ENCODE data around the gene GABRB3. TPM values are rescaled to one million over a fixed set of nuclear protein-coding genes. Genes with fewer than 3 reads are reported as not detected.

GABRB3 gene
- total RNA-seq, 1 donor from 2014 or later: not detected

DNA sequence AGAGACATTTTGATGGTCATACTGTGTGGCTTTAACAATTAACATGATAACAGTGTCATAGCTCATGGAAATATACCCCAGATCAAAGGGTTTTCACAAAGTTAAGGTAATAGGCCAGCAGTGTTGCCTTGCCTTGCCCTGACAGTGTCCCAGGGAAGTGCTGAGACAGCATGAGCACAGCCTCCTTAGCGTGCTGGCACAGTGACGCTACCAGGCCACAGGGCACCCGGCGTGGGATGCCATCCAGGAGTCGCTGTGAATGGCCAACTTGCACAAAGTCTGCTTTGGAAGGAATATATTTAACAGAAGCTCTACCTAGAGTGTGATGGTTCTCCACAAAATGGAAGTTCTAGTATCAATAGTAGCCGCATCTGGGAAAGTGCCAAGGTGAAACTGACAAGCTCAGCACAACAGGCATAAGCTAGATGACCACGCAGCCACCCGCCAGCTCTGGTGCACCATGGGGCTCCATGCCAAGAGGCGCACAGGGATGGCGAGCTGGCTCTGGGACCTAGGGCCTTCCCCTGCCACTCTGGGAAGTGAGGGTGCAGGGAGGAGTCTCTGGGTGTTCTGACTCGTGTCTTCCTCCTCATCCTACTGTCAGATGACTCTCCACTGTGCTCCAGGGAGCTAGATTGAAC lies 86.2 kb downstream of the GABRB3 start:
- Mint-ChIP-seq H3K4me1 (ENCODE audit: low read depth) (no peaks in the 10 kb centered on the region), H3K27me3 (ENCODE audit: insufficient read depth) (no peaks in the 10 kb centered on the region), H3K36me3 (ENCODE audit: low read depth) (no peaks in the 10 kb centered on the region), H3K9me3 (peaks cover 19% of the 10 kb centered on the region), H3K4me3 (no peak overlapping the region), H3K27ac (no peak overlapping the region)
- DNase-seq (ENCODE audit: low spot score): no peak
- intact Hi-C loops (cut with micrococcal nuclease): no loop called here

DNA sequence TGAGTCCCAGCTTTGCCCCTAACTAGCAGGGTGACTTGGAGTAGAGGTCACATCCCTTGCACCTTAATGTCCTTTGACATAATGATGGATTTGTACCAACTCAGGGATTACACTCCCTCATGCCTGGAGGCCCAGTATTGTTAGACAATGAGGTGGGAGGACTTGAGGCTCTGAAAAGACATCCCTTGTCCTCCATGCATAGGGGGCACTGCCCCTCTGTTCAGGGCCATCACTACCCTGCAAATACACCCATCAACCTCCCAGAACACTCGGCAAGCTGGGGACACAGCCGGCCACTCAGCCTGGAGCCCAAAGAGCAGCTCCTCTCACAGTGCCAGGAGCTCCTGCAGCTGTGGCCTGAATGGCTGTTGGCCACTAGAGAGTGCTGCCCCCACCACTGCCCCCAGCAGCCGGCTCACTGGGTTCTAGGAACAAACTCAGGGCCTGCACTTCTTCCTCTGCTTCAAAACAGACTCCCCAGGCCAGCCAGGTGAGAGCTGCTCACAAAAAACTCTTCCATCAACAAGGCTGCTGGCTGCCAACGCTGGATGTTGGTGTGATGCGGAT lies 90.2 kb downstream of the GABRB3 start:
- intact Hi-C loops (cut with micrococcal nuclease): no loop called here
- H3K27ac Mint-ChIP-seq: no peak overlapping the region
- H3K36me3 Mint-ChIP-seq (ENCODE audit: low read depth): no peaks in the 10 kb centered on the region
- no peak overlapping the region for H3K4me3 Mint-ChIP-seq
- no peak for DNase-seq (ENCODE audit: low spot score)
- peaks cover 31% of the 10 kb centered on the region for H3K9me3 Mint-ChIP-seq
- no peaks in the 10 kb centered on the region for H3K4me1 Mint-ChIP-seq (ENCODE audit: low read depth)
- H3K27me3 Mint-ChIP-seq (ENCODE audit: insufficient read depth): no peaks in the 10 kb centered on the region

DNA sequence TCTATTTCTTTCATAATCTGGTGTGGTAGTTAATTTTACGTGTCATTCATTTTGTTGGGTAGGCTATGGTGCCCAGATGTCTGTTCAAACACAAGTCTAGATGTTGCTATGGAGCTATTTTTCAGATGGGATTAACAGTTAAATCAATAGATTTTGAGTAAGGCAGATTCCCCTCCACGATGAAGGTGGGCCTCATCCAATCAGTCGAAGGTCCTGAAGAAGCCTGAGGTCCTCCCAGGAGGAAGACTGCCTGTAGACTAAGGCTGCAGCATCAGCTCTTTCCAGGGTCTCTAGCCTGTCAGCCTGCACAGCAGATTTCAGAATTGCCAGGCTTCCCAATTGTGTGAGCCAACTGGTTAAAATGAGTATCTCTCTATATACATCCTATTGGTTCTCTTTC lies 92.9 kb downstream of the GABRB3 start:
- no peak for DNase-seq (ENCODE audit: low spot score)
- Mint-ChIP-seq H3K9me3 (peaks cover 40% of the 10 kb centered on the region), H3K4me1 (ENCODE audit: low read depth) (no peaks in the 10 kb centered on the region), H3K27ac (no peak overlapping the region), H3K27me3 (ENCODE audit: insufficient read depth) (no peaks in the 10 kb centered on the region), H3K4me3 (no peak overlapping the region), H3K36me3 (ENCODE audit: low read depth) (no peaks in the 10 kb centered on the region)
- intact Hi-C loops (cut with micrococcal nuclease): no loop called here

DNA sequence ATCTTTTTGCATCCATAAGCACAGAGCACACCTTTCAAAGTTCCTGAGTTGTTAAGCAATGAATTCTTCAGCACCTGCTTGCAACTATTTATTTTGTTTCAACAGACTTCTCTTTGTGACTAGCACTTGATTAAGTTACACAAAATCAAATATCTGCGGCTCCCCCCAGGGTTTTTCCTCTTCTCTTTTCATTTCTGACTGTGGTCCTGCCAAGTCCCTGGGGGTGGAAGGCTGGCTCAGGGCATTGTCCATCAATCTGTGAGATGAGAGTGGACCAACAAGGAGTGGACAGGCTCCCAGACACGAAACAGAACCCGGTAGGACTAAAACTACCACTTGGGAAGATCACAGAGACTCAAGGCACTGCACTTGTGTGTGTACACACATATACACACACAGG lies 96.8 kb downstream of the GABRB3 start:
- no peak overlapping the region for H3K27ac Mint-ChIP-seq
- no peaks in the 10 kb centered on the region for H3K27me3 Mint-ChIP-seq (ENCODE audit: insufficient read depth)
- H3K4me1 Mint-ChIP-seq (ENCODE audit: low read depth): no peaks in the 10 kb centered on the region
- H3K4me3 Mint-ChIP-seq: no peak overlapping the region
- intact Hi-C loops (cut with micrococcal nuclease): no loop called here
- H3K36me3 Mint-ChIP-seq (ENCODE audit: low read depth): no peaks in the 10 kb centered on the region
- no peak for DNase-seq (ENCODE audit: low spot score)
- peaks cover 40% of the 10 kb centered on the region for H3K9me3 Mint-ChIP-seq

- DNase-seq (ENCODE audit: low spot score): no peak
- H3K4me1 Mint-ChIP-seq (ENCODE audit: low read depth): no peaks in the 10 kb centered on the region
- H3K9me3 Mint-ChIP-seq: peaks cover 31% of the 10 kb centered on the region
- intact Hi-C loops (cut with micrococcal nuclease): no loop called here
- no peaks in the 10 kb centered on the region for H3K36me3 Mint-ChIP-seq (ENCODE audit: low read depth)
- H3K4me3 Mint-ChIP-seq: no peak overlapping the region
- H3K27me3 Mint-ChIP-seq (ENCODE audit: insufficient read depth): no peaks in the 10 kb centered on the region
- H3K27ac Mint-ChIP-seq: no peak overlapping the region
Observed at GRCh38 chr15:26674467-26674866, 98.4 kb downstream of the GABRB3 start.

- no peaks in the 10 kb centered on the region for H3K27me3 Mint-ChIP-seq (ENCODE audit: insufficient read depth)
Observed at GRCh38 chr15:26673445-26673844, 99.4 kb downstream of the GABRB3 start.

DNA sequence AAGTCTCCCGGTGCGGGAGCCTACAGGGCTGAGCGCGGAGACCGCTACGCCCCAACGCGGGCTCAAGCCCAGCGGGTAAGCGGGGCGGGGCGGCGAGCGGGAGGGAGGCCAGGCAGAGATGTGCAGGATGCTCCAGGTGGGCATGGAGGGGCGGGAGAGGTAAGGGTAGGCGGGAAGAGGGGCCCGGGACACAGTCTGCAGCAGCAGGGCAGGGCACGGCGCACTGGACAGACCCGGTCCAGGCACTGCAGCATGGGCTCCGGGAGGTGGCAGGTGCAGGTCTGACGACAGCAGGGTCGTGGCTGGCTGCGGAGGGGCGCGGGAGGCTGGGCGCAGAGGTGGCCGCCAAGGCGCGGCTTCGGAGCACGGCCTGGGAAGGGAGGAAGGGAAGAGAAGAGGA lies 102.8 kb downstream of the GABRB3 start:
- Mint-ChIP-seq H3K27ac (no peak overlapping the region), H3K36me3 (ENCODE audit: low read depth) (no peaks in the 10 kb centered on the region), H3K27me3 (ENCODE audit: insufficient read depth) (no peaks in the 10 kb centered on the region), H3K4me3 (no peak overlapping the region), H3K4me1 (ENCODE audit: low read depth) (no peaks in the 10 kb centered on the region), H3K9me3 (peaks cover 28% of the 10 kb centered on the region)
- intact Hi-C loops (cut with micrococcal nuclease): no loop called here
- DNase-seq (ENCODE audit: low spot score): no peak

More at GRCh38 chr15:26673445-26673844, 99.4 kb downstream of the GABRB3 start:
- Mint-ChIP-seq H3K4me1 (ENCODE audit: low read depth) (no peaks in the 10 kb centered on the region), H3K9me3 (peaks cover 31% of the 10 kb centered on the region), H3K27ac (no peak overlapping the region), H3K4me3 (no peak overlapping the region), H3K36me3 (ENCODE audit: low read depth) (no peaks in the 10 kb centered on the region)
- no peak for DNase-seq (ENCODE audit: low spot score)
- intact Hi-C loops (cut with micrococcal nuclease): no loop called here

DNA sequence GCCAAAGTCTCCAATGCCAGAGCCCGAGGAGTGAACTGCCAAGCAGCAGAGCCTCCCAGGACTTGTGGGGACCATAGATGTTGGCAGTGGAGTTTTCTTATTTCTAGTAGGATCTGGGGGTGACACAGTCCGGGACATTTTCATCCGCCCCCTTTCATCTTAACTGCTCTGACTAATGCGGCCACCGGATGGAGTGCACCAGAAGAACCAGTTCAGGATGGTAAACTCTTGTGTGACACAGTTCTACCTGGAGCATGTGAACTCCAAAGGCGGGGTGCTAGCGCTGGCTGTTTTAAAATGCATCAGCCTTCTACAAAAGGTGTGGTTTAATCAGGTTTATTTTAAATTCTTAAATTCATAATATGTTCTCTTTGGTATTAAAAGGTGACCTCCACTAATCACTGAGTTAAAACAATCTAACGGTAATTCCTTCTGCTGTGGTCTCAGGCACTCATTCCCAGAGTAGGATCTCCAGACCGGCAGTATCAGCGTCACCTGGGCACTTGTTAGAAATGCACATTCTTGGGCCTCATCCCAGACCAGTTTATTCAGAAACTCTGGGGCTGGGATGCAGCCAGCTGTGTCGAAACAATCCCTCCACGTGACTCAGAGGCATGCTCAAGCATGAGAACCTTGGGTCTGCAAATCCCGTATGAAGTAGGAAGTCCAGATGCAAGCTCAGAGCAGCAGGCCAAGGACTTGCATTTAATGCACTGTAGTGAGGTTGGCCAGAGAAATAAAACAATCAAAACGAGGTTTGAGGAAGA lies 105.5 kb downstream of the GABRB3 start:
- Mint-ChIP-seq H3K27ac (no peak overlapping the region), H3K9me3 (peaks cover 15% of the 10 kb centered on the region), H3K27me3 (ENCODE audit: insufficient read depth) (no peaks in the 10 kb centered on the region), H3K4me1 (ENCODE audit: low read depth) (no peaks in the 10 kb centered on the region), H3K36me3 (ENCODE audit: low read depth) (no peaks in the 10 kb centered on the region), H3K4me3 (no peak overlapping the region)
- DNase-seq (ENCODE audit: low spot score): no peak
- intact Hi-C loops (cut with micrococcal nuclease): no loop called here

GRCh38 chr15:26665957-26666791 lies 106.7 kb downstream of the GABRB3 start:
- intact Hi-C loops (cut with micrococcal nuclease): no loop called here
- Mint-ChIP-seq H3K36me3 (ENCODE audit: low read depth) (no peaks in the 10 kb centered on the region), H3K27me3 (ENCODE audit: insufficient read depth) (no peaks in the 10 kb centered on the region), H3K4me3 (no peak overlapping the region), H3K9me3 (peaks cover 12% of the 10 kb centered on the region), H3K4me1 (ENCODE audit: low read depth) (no peaks in the 10 kb centered on the region), H3K27ac (no peak overlapping the region)
- no peak for DNase-seq (ENCODE audit: low spot score)

- intact Hi-C loops (cut with micrococcal nuclease): no loop called here
- no peak for DNase-seq (ENCODE audit: low spot score)
- peaks cover 14% of the 10 kb centered on the region for H3K9me3 Mint-ChIP-seq
- no peaks in the 10 kb centered on the region for H3K27me3 Mint-ChIP-seq (ENCODE audit: insufficient read depth)
- H3K4me1 Mint-ChIP-seq (ENCODE audit: low read depth): no peaks in the 10 kb centered on the region
- no peak overlapping the region for H3K4me3 Mint-ChIP-seq
- no peaks in the 10 kb centered on the region for H3K36me3 Mint-ChIP-seq (ENCODE audit: low read depth)
- no peak overlapping the region for H3K27ac Mint-ChIP-seq
Observed at GRCh38 chr15:26662283-26662682, 110.6 kb downstream of the GABRB3 start.

DNA sequence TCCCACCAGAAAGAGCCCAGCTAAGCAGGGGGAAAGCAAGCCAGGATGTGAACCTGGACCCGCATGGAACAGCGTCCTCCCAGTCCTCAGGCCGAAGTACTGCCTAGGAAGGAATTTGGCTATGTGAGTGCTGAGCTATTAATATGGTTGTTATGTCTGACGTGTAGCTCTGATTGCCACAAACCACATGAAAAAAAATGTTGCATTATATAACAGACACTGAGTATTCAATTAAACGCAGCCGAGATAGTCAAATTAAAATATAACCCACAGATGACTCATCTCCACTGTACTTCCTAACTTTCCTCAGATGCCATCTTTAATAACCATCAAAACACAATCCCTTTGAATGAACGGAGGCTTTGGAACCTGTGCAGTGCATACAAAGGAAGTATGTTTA lies 111.1 kb downstream of the GABRB3 start:
- peaks cover 14% of the 10 kb centered on the region for H3K9me3 Mint-ChIP-seq
- intact Hi-C loops (cut with micrococcal nuclease): no loop called here
- H3K4me1 Mint-ChIP-seq (ENCODE audit: low read depth): no peaks in the 10 kb centered on the region
- no peak overlapping the region for H3K27ac Mint-ChIP-seq
- no peaks in the 10 kb centered on the region for H3K36me3 Mint-ChIP-seq (ENCODE audit: low read depth)
- no peaks in the 10 kb centered on the region for H3K27me3 Mint-ChIP-seq (ENCODE audit: insufficient read depth)
- H3K4me3 Mint-ChIP-seq: no peak overlapping the region
- DNase-seq (ENCODE audit: low spot score): no peak

DNA sequence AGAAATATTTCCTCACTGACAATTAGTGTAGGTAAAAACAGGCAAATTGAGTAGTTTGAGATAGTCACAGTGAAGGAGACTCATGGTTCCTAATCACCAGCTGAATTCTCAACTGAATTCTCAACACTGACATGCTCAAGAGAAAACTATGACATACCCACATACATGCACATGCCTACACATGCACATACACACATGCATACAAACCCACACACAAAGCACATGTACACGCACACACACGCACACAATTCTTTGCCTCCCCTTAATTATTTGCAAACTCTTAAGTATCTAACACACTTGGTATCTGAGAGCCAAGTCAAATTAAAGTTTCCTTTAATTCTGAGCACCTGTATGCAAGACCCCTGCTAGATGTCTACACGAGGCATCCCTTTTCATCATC lies 111.8 kb downstream of the GABRB3 start:
- intact Hi-C loops (cut with micrococcal nuclease): no loop called here

GRCh38 chr15:26660241-26660640 lies 112.6 kb downstream of the GABRB3 start:
- H3K4me3 Mint-ChIP-seq: no peak overlapping the region
- H3K36me3 Mint-ChIP-seq (ENCODE audit: low read depth): no peaks in the 10 kb centered on the region
- intact Hi-C loops (cut with micrococcal nuclease): no loop called here
- no peaks in the 10 kb centered on the region for H3K27me3 Mint-ChIP-seq (ENCODE audit: insufficient read depth)
- peaks cover 9% of the 10 kb centered on the region for H3K9me3 Mint-ChIP-seq
- DNase-seq (ENCODE audit: low spot score): no peak
- no peaks in the 10 kb centered on the region for H3K4me1 Mint-ChIP-seq (ENCODE audit: low read depth)
- H3K27ac Mint-ChIP-seq: no peak overlapping the region

More for the DNA sequence above, 111.8 kb downstream of the GABRB3 start:
- DNase-seq (ENCODE audit: low spot score): no peak
- H3K4me3 Mint-ChIP-seq: no peak overlapping the region
- H3K4me1 Mint-ChIP-seq (ENCODE audit: low read depth): no peaks in the 10 kb centered on the region
- no peaks in the 10 kb centered on the region for H3K36me3 Mint-ChIP-seq (ENCODE audit: low read depth)
- H3K9me3 Mint-ChIP-seq: peaks cover 9% of the 10 kb centered on the region
- H3K27me3 Mint-ChIP-seq (ENCODE audit: insufficient read depth): no peaks in the 10 kb centered on the region
- H3K27ac Mint-ChIP-seq: no peak overlapping the region
